ENCODE results near the gene ANKRD33.

ANKRD33 gene

GRCh38 chr12:51911788-51912711 lies 24.1 kb downstream of the ANKRD33 start:
- in situ Hi-C loops (cut with MboI; ENCODE audit: low sequenced_read_pairs, unreplicated experiment): no loop called here
- DNase-seq (ENCODE audit: low spot score): no peak
- no peak for TF ChIP-seq CTCF (IDR thresholded peaks at IDR 0.05; ENCODE audit: borderline replicate concordance, control extremely low read depth, extremely low read depth, insufficient read depth, missing control alignments)

- in situ Hi-C loops (cut with MboI; ENCODE audit: low sequenced_read_pairs, unreplicated experiment): no loop called here
- no peak for DNase-seq (ENCODE audit: low spot score)
- no peak for TF ChIP-seq CTCF (IDR thresholded peaks at IDR 0.05; ENCODE audit: borderline replicate concordance, control extremely low read depth, extremely low read depth, insufficient read depth, missing control alignments)
Measured at GRCh38 chr12:51913071-51914033, 25.4 kb downstream of the ANKRD33 start.

- no peak for DNase-seq (ENCODE audit: low spot score)
- in situ Hi-C loops (cut with MboI; ENCODE audit: low sequenced_read_pairs, unreplicated experiment): no loop called here
- no peak for TF ChIP-seq CTCF (IDR thresholded peaks at IDR 0.05; ENCODE audit: borderline replicate concordance, control extremely low read depth, extremely low read depth, insufficient read depth, missing control alignments)
Measured at GRCh38 chr12:51914034-51914923, 26.4 kb downstream of the ANKRD33 start.

GRCh38 chr12:51915003-51915625 lies 27.2 kb downstream of the ANKRD33 start:
- in situ Hi-C loops (cut with MboI; ENCODE audit: low sequenced_read_pairs, unreplicated experiment): no loop called here
- DNase-seq (ENCODE audit: low spot score): no peak
- no peak for TF ChIP-seq CTCF (IDR thresholded peaks at IDR 0.05; ENCODE audit: borderline replicate concordance, control extremely low read depth, extremely low read depth, insufficient read depth, missing control alignments)

GRCh38 chr12:51915951-51916350 lies 28.0 kb downstream of the ANKRD33 start:
- no peak for TF ChIP-seq CTCF (IDR thresholded peaks at IDR 0.05; ENCODE audit: borderline replicate concordance, control extremely low read depth, extremely low read depth, insufficient read depth, missing control alignments)
- in situ Hi-C loops (cut with MboI; ENCODE audit: low sequenced_read_pairs, unreplicated experiment): no loop called here
- DNase-seq (ENCODE audit: low spot score): no peak

Measured in GM13976 (cell line).